HepG2 (cell line): ENCODE data around the gene MCC. TPM values are rescaled to one million over a fixed set of nuclear protein-coding genes. Genes with fewer than 3 reads are reported as not detected.

ENCODE experiments used
- ATAC-seq: fragments of 200-7000 bp; cut with Tn5 transposase; 3 replicates; pipeline ENCODE4 v1.9.1; 2020; ENCODE audit warnings: mild to moderate bottlenecking, moderate library complexity
- BruUV-seq: library from RNA; stranded (reverse); fragments of 400-500 nt; replicated peaks from 2 replicates; lab custom pipeline; 2021; lab: Mats Ljungman, UMichigan
- CTCF ChIA-PET: fragments of 300-600 bp; formaldehyde crosslinking; extraction: SDS; loops from one replicate; lab custom pipeline; 2021; ENCODE audit warnings: low total read pairs, inconsistent platforms, low intra/inter-chr PET ratio; lab: Yijun Ruan, JAX
- POLR2A ChIA-PET: fragments of 350-600 bp; sonication (Branson Sonifier 250); formaldehyde crosslinking; loops from one replicate; lab custom pipeline; 2020; ENCODE audit warnings: antibody characterized with exemption, inconsistent platforms; lab: Yijun Ruan, JAX
- DNase-seq: peaks from one replicate; pipeline ENCODE4 v3.0.0-alpha.2; 2015; ENCODE audit warnings: low spot score
- FAIRE-seq: peaks from 3 replicates; lab custom pipeline; 2011; peaks lifted over from hg19 to GRCh38; lab: Jason Lieb, UNC
- H2AFZ ChIP-seq: one replicate; pipeline ENCODE4 v1.6.1; 2011; ENCODE audit warnings: low read length, inconsistent platforms
- H3K27ac ChIP-seq: fragments of 300-600 bp; 3 replicates; pipeline ENCODE4 v1.8.0; 2011; ENCODE audit warnings: mixed run types, mild to moderate bottlenecking, mixed read lengths, low read length, inconsistent platforms; ENCODE audit not compliant: insufficient read depth; ENCODE audit errors: extremely low read length
- H3K27me3 ChIP-seq, 2 experiments: fragments of 200-600 bp in 1 of 2; 2 replicates in 1 of 2; 3 replicates in 1 of 2; pipeline versions ENCODE4 v1.6.0 to v1.8.0; 2011; ENCODE audit warnings: low read length in 2 of 2, mild to moderate bottlenecking in 2 of 2, moderate library complexity in 2 of 2, inconsistent platforms in 1 of 2; ENCODE audit not compliant: insufficient read depth in 2 of 2, control insufficient read depth in 1 of 2
- H3K36me3 ChIP-seq, 2 experiments: fragments of 200-600 bp in 1 of 2; replicated peaks in 1 of 2; 2 replicates in 1 of 2; 3 replicates in 1 of 2; pipeline versions ENCODE4 v1.5.1 to v1.8.0; 2011; ENCODE audit warnings: low read length in 2 of 2, inconsistent platforms in 1 of 2; ENCODE audit not compliant: insufficient read depth in 2 of 2, control insufficient read depth in 1 of 2
- H3K4me1 ChIP-seq: 2 replicates; pipeline ENCODE4 v1.5.1; 2012; ENCODE audit warnings: low read length, inconsistent platforms; ENCODE audit not compliant: insufficient read depth
- H3K4me2 ChIP-seq: 2 replicates; pipeline ENCODE4 v1.6.0; 2011; ENCODE audit warnings: low read depth, low read length, inconsistent platforms
- H3K4me3 ChIP-seq, 3 experiments: fragments of 200-600 bp in 1 of 3; sonication (generic), shearing (Covaris generic) in 1 of 3; replicated peaks in 1 of 3; 2 replicates each; pipeline ENCODE4 v1.5.1; 2011 to 2016; ENCODE audit warnings: low read length in 3 of 3, inconsistent platforms in 2 of 3, low read depth in 2 of 3, mild to moderate bottlenecking in 2 of 3, control low read depth in 1 of 3, mixed read lengths in 1 of 3; ENCODE audit not compliant: insufficient read depth in 1 of 3
- H3K79me2 ChIP-seq: one replicate; pipeline ENCODE4 v1.6.1; 2011; ENCODE audit warnings: low read length, inconsistent platforms; ENCODE audit not compliant: insufficient read depth
- H3K9ac ChIP-seq: 2 replicates; pipeline ENCODE4 v1.6.0; 2011; ENCODE audit warnings: mild to moderate bottlenecking, low read depth, low read length, inconsistent platforms; ENCODE audit not compliant: insufficient read depth
- H3K9me3 ChIP-seq: 2 replicates; pipeline ENCODE4 v1.5.1; 2012; ENCODE audit warnings: mild to moderate bottlenecking, low read length
- H4K20me1 ChIP-seq: 2 replicates; pipeline ENCODE4 v1.6.0; 2011; ENCODE audit warnings: inconsistent platforms, mild to moderate bottlenecking, low read length, moderate library complexity; ENCODE audit not compliant: insufficient read depth
- ARID2 ChIP-seq: sonication (generic); formaldehyde crosslinking; IDR thresholded peaks from 2 replicates; pipeline ENCODE4 v1.8.1; 2022; ENCODE audit warnings: mild to moderate bottlenecking, missing genetic modification reagents, borderline replicate concordance
- ATF4 ChIP-seq, 2 experiments: fragments of 450-650 bp in 1 of 2; sonication (generic) in 1 of 2; formaldehyde crosslinking; IDR thresholded peaks; 2 replicates each; pipeline versions ENCODE4 v1.5.0 to v1.8.0; 2020 to 2022; ENCODE audit warnings: mild to moderate bottlenecking in 1 of 2, missing genetic modification reagents in 1 of 2
- ELF1 ChIP-seq: sonication (generic); formaldehyde crosslinking; IDR thresholded peaks from 2 replicates; pipeline ENCODE4 v1.4.0; 2020; ENCODE audit warnings: missing genetic modification reagents
- FUBP1 ChIP-seq: sonication (generic); formaldehyde crosslinking; IDR thresholded peaks from 2 replicates; pipeline ENCODE4 v1.5.1; 2020; ENCODE audit warnings: missing genetic modification reagents, mild to moderate bottlenecking, borderline replicate concordance
- IRF2 ChIP-seq: IDR thresholded peaks from 2 replicates; pipeline ENCODE4 v1.6.1; 2018; ENCODE audit warnings: missing genetic modification reagents, missing compliant biosample characterization
- MLXIP ChIP-seq: sonication (generic); formaldehyde crosslinking; IDR thresholded peaks from 2 replicates; pipeline ENCODE4 v1.9.0; 2021; ENCODE audit warnings: missing genetic modification reagents, borderline replicate concordance
- RBAK ChIP-seq: sonication (generic); formaldehyde crosslinking; IDR thresholded peaks from 2 replicates; pipeline ENCODE4 v1.5.1; 2020; ENCODE audit warnings: mild to moderate bottlenecking, missing genetic modification reagents
- RFX5 ChIP-seq: IDR thresholded peaks from 2 replicates; pipeline ENCODE4 v1.6.1; 2011; ENCODE audit warnings: low read depth, low read length, improper control_type of control experiment
- RFXANK ChIP-seq: IDR thresholded peaks from 2 replicates; pipeline ENCODE4 v1.6.1; 2016
- SNAI1 ChIP-seq: sonication (generic); formaldehyde crosslinking; IDR thresholded peaks from 2 replicates; pipeline ENCODE4 v1.5.0; 2020; ENCODE audit warnings: mild to moderate bottlenecking, missing genetic modification reagents, borderline replicate concordance
- SP4 ChIP-seq: sonication (generic); formaldehyde crosslinking; IDR thresholded peaks from 2 replicates; pipeline ENCODE4 v1.8.1; 2023; ENCODE audit warnings: mild to moderate bottlenecking, missing genetic modification reagents
- ZNF292 ChIP-seq: sonication (generic); formaldehyde crosslinking; IDR thresholded peaks from 2 replicates; pipeline ENCODE4 v1.8.1; 2022; ENCODE audit warnings: mild to moderate bottlenecking, low read depth, missing genetic modification reagents, borderline replicate concordance
- ZNF558 ChIP-seq: sonication (generic); formaldehyde crosslinking; IDR thresholded peaks from 2 replicates; pipeline ENCODE4 v1.9.0; 2022; ENCODE audit warnings: mild to moderate bottlenecking, missing genetic modification reagents, borderline replicate concordance
- WGBS: methylation state at CpG from one replicate; pipeline ENCODE4 v1.1.6; 2017; ENCODE audit warnings: low lambda C conversion rate; 5-methylcytosine and 5-hydroxymethylcytosine counted together
- in situ Hi-C: cut with HindIII; loops from 2 replicates; pipeline ENCODE4 v1.10.0; 2017; ENCODE audit warnings: low pct_unique_long_range_greater_than_20kb; ENCODE audit not compliant: extremely low pct_ligation_motif_present
- intact Hi-C: fragments of 100-400 bp; cut with micrococcal nuclease; formaldehyde crosslinking; loops from one replicate; pipeline ENCODE4 v1.10.0; 2022; ENCODE audit not compliant: unreplicated experiment
- polyA plus RNA-seq, 8 experiments: library from polyadenylated mRNA; depleted of rRNA in 3 of 8; stranded (reverse) in 7 of 8; unstranded in 1 of 8; fragments of >200 nt; fragmentation: Illumina TruSeq in 4 of 8; extraction: Trizol in 4 of 8; gene quantifications; 2 replicates each; pipeline versions ENCODE4 v1.2.1 to v1.2.3, GENCODE V29; 2011 to 2016; ENCODE audit warnings: low read depth in 4 of 8, missing spikeins in 1 of 8, mixed read lengths in 1 of 8; ENCODE audit not compliant: insufficient read depth in 1 of 8
- total RNA-seq, 5 experiments: library from RNA; depleted of rRNA; stranded (reverse); fragments of >200 nt; fragmentation: Illumina TruSeq; extraction: Trizol; gene quantifications; 2 replicates each; pipeline ENCODE4 v1.2.3, GENCODE V29; 2016; ENCODE audit warnings: low read depth in 1 of 5

The MCC gene
- total and polyA plus RNA-seq, 2 of the 13 experiments (the other 11 are each of a cell fraction or from before 2014, with no cell fraction given): 0.55 to 2.4 TPM

GRCh38 chr5:113188436-113188835 lies 299.8 kb downstream of the MCC start (continued):
- TF ChIP-seq SNAI1 (CRISPR knock-in tag) (no peak), FUBP1 (no peak), IRF2 (CRISPR knock-in tag) (no peak)

GRCh38 chr5:113187906-113188305 lies 300.3 kb downstream of the MCC start:
- 70% methylated on average over 3 of the region's 3 CpGs for WGBS
- Histone ChIP-seq H3K9ac (no peak overlapping the region), H4K20me1 (no peaks in the 10 kb centered on the region), H3K4me3 (no peak overlapping the region), H2AFZ (no peak overlapping the region), H3K79me2 (no peaks in the 10 kb centered on the region), H3K4me2 (no peak overlapping the region), H3K9me3 (peaks cover 4% of the 10 kb centered on the region), H3K4me1 (no peaks in the 10 kb centered on the region), H3K27me3 (no peaks in the 10 kb centered on the region), H3K27ac (no peak overlapping the region), H3K36me3 (no peaks in the 10 kb centered on the region)
- ATAC-seq (no peak), DNase-seq (no peak), FAIRE-seq (no peak)
- intact Hi-C loops (no loop called here), in situ Hi-C loops (no loop called here)
- TF ChIP-seq MLXIP (CRISPR knock-in tag) (no peak), ELF1 (CRISPR knock-in tag) (no peak), RBAK (no peak), ATF4 (CRISPR knock-in tag; IDR thresholded peaks at IDR 0.05) (no peak), RFXANK (CRISPR knock-in tag) (no peak), SP4 (CRISPR knock-in tag) (no peak), ARID2 (no peak), RFX5 (no peak), ZNF292 (CRISPR knock-in tag) (no peak), ZNF558 (CRISPR knock-in tag) (no peak)
- ChIA-PET CTCF (no interaction called here), POLR2A (no interaction called here)
- BruUV-seq: no TSS peak
